22Rv1 (cell line): ENCODE data around the gene SIX5.

ENCODE experiments used
- H3K27ac ChIP-seq: fragments of 450-650 bp; 2 replicates; pipeline ENCODE4 v1.5.1; 2017
- ZFX ChIP-seq: fragments of 450-650 bp; IDR thresholded peaks from 2 replicates; pipeline ENCODE4 v1.6.1; 2017; ENCODE audit warnings: antibody characterized with exemption, borderline replicate concordance
- TF ChIP-seq, protein P1 (sequence below): fragments of 450-650 bp; IDR thresholded peaks from 2 replicates; pipeline ENCODE4 v1.5.1; 2017; ENCODE audit warnings: mild to moderate bottlenecking

The SIX5 gene

DNA sequence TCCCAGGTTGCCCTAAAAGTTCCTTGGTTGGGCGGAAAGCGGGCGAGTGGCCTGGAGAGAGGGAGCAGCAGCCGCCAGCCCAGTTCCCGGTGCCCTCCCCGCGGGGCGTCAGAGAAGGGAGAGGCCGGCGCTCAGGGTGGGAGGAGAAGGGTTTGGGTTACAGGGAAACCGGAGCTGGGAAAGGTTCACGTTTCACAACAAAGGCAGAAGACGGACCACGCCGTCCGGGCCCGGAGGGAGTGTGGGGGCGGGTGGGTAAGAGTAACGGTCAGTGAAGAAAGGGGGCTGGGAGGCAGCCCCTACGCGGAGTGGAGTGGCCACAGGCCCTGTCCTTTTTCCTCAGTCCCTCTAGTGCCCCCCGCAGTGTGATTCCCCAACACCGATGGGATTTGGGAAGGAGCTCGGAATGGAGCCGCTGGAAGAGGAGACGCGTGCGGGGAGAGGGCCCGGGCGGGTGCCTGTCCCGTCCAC, 1.6 kb downstream of the SIX5 start:
- TF ChIP-seq, protein P1, sequence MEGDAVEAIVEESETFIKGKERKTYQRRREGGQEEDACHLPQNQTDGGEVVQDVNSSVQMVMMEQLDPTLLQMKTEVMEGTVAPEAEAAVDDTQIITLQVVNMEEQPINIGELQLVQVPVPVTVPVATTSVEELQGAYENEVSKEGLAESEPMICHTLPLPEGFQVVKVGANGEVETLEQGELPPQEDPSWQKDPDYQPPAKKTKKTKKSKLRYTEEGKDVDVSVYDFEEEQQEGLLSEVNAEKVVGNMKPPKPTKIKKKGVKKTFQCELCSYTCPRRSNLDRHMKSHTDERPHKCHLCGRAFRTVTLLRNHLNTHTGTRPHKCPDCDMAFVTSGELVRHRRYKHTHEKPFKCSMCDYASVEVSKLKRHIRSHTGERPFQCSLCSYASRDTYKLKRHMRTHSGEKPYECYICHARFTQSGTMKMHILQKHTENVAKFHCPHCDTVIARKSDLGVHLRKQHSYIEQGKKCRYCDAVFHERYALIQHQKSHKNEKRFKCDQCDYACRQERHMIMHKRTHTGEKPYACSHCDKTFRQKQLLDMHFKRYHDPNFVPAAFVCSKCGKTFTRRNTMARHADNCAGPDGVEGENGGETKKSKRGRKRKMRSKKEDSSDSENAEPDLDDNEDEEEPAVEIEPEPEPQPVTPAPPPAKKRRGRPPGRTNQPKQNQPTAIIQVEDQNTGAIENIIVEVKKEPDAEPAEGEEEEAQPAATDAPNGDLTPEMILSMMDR: no peak
- no peak for TF ChIP-seq ZFX
- H3K27ac ChIP-seq: peak overlapping the region; percentile 96

DNA sequence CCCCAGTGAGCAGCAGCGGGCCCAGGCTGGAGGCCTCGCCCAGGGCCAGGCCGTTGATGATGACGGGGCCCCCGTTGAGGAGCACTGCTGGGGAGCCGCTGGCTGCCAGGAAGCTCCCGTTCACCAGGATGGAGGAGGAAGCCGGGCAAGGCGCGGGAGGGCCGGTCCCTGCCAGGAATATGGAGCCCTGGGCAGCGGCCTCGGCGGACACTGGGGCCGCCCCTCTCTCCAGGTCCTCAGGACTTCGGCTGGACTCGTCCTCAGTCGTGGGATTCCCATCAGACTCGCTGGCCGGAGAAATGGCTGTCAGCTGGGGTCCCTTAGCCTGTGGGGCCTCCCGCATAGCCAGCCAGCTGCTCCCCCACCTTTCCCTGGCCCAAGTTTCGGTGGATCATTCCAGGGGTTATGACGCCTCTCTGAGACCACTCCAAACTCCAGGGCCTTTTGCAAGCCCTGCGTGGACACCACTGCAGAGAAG, 2.1 kb downstream of the SIX5 start:
- TF ChIP-seq, protein P1: no peak
- TF ChIP-seq ZFX: no peak
- H3K27ac ChIP-seq: peak overlapping the region; percentile 96

DNA sequence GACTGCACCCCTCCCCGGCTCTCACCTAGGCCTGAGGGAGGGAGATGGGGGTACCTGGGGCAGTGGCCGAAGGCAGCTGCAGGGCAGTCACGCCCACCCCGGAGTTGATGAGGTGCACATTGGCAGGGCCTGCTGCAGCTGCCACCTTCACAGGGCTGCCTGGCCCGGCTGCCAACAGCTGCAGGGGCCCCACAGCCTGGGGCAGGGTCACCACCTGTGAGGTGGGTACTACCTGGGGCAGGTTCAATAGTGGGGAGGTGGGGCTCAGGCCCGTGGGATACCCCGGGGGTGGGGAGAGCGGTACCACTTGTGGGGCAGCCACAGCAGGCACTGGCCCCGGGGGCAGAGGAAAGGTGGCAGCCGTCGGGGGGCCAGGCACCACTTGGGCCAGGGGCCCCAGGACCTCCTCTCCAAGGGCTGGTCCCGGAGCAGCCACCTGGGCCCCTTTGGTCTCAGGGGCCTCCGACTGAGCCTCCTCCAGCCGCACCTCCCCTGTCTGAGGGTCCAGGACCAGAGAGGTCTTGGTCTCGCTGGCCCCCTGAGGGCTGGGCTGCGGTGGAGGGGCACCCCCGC, 2.7 kb downstream of the SIX5 start:
- TF ChIP-seq, protein P1: no peak
- no peak for TF ChIP-seq ZFX
- peak overlapping the region; percentile 96; the same call in 1 of the 2 replicates for H3K27ac ChIP-seq

DNA sequence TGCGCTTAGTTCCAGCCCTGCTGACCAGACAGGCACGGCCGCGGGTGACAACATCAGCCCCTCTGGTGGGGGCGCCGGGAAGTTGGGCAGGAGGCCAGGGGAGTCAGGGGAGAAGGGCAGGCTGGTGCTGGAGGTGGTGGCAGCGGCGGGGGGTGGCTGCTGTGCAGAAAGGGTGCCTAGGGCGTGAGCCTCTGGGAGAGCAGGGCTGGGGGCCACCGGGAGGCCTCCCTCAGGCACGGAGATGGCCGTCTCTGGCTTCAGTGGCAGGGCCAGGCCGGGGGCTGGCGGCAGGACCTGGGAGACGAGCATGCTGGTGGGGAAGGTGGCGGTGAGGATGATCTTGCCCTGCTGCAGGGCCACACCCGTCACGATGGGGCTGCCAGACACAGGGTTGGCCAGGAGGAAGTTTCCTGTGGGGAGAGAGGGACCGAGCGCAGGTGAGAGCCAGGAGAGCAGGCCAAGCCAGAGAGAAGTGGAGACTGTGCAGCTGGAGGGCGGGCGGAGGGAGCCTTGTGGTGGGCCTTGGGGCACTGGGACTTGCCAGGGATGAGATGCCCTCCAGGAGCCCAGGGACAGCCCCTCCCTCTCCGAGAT, 3.3 kb downstream of the SIX5 start:
- no peak overlapping the region for H3K27ac ChIP-seq
- TF ChIP-seq, protein P1: no peak
- TF ChIP-seq ZFX: no peak

DNA sequence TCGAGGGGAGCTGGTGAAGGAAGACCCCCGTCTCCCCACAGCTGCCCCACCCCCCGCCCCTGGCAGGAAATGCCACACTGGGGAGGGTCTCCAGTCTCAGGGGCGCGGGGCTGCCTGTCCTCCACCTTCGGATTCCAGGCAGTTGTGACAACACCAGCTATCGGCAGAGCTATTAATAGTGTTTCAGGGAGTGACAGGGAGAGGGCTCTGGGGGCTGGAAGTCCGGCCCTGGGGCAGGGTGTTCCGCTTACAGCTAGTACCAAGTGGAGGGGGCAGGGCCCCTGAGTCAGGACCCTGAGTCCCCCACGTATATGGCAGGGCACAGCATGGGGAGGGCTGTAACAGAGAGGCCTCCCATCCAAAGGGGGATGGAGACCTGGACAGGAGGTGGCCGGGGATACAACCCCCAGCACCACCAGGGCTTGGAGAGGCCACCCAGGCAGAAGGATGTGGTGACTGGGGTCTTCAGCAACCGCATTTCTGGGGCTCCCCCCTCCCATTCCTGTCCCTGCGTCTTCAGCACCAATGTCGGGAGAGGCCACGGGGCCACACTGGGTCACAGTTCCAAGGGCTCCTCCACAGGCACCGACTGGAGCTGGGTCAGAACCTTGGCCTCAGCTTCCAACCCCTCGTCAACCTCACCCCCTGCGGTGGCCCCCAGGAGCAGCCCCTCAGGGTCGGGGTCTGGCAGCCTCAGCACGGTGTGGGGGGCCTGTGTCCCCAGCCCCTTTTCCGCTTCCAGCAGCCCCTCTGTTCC, 3.9 kb downstream of the SIX5 start:
- peak overlapping the region; percentile 33; the same call in 1 of the 2 replicates for H3K27ac ChIP-seq
- no peak for TF ChIP-seq ZFX
- TF ChIP-seq, protein P1: no peak

DNA sequence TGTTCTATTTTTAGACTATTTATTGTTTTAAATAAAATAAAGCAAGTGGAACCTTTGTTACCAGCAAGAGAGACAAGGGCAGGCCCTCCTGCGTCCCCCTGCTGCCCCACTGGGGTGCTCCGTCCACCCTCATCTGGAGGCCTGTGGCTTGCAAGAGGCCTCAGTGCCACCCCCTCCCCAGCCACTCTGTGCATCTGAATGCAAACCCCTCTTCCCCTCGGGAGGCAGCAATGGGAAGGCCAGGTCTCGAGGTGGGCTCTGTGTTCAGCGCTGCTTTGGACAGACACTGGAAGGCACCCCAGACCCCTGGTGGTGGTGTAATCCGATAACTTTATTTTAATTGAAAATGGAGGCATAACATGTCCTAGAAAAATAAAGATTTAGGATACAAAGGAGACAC, 4.6 kb downstream of the SIX5 start:
- peak overlapping the region; percentile 33; the same call in 1 of the 2 replicates for H3K27ac ChIP-seq
- TF ChIP-seq ZFX: no peak
- TF ChIP-seq, protein P1: no peak

DNA sequence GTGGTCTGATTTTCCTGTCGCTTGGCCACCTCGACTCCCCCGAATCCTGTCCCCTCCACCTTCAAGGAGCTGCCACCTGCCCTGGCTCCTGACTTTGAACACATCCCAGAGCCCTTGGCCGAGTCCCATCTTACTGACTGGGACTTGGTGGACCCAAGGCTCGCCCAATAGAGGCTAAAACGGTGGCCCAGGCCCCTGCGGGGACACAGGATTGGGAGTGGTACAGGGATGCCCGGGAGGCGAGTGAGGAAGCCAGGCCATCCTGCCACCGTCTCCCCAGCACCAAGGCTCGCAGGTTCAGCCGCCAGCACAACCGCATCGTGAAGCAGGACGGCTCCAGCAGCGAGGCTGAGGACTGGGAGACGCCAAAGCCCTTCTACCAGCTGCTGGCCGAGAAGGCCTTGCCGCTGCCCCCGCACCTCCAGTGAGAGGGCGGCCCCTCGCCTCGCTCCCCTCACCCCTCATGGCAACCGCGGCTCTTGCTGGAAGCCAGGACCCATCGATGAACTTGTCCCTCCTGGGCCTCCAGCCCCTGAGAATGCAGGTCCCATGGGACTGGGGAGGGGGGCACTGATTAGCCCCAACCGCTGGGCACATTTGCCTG, 5.3 kb downstream of the SIX5 start:
- TF ChIP-seq, protein P1: no peak
- TF ChIP-seq ZFX: no peak
- no peak overlapping the region for H3K27ac ChIP-seq
